Lower leg skin (tissue), 3 donors: ENCODE results near the gene OSBP2.

Experiments
- CTCF ChIP-seq, 3 donors: fragments of 450-650 bp; IDR thresholded peaks; one replicate each; pipeline ENCODE4 v1.5.1; 2016; ENCODE audit warnings: antibody characterized with exemption in 3 of 3, mild to moderate bottlenecking in 3 of 3, moderate library complexity in 2 of 3
- POLR2A ChIP-seq, 2 donors: fragments of 450-650 bp; IDR thresholded peaks; one replicate each; pipeline ENCODE4 v1.6.1; 2016 to 2017; ENCODE audit warnings: antibody characterized with exemption in 2 of 2, mild to moderate bottlenecking in 1 of 2, moderate library complexity in 1 of 2

DNA sequence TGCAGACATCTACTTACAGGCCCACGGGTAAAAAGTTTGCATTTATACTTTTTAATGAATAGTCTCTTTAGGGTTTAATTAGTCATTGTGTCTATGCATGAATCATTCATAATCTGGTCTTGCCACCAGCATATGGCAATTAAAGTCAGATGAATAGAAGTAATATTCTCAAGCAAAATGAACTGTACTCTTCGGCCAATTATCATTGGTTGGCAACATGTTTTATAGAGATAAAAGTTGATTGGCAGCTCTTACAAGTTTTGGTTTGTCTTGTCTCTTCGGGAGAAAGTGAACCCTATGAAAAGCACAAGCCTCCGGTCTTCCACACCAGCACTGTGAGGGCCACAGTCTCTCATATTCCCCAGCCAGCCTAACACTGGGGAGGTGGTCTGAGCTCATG, 97.8 kb downstream of the OSBP2 start:
- no peak for TF ChIP-seq CTCF (IDR thresholded peaks at IDR 0.05)
- TF ChIP-seq POLR2A (IDR thresholded peaks at IDR 0.05), result no peak
